ENCODE measurements around the gene IRAK1.

IRAK1 gene

GRCh38 chrX:154021131-154021611, 1.5 kb upstream of the IRAK1 start (continued):
- TF ChIP-seq HIC1 (tag by site-specific recombination; IDR thresholded peaks at IDR 0.05) (0 out of 2 replicates have a peak, but pooled peaks have one; percentile 22), REPIN1 (tag by site-specific recombination; IDR thresholded peaks at IDR 0.05; ENCODE audit: low read depth) (no peak), ZNF596 (tag by site-specific recombination; IDR thresholded peaks at IDR 0.05) (no peak), PRDM1 (tag by site-specific recombination; IDR thresholded peaks at IDR 0.05) (0 out of 2 replicates have a peak, but pooled peaks have one; percentile 30), PBX3 (CRISPR knock-in tag; IDR thresholded peaks at IDR 0.05) (0 out of 2 replicates have a peak, but pooled peaks have one; percentile 10), ELK4 (IDR thresholded peaks at IDR 0.05; ENCODE audit: borderline replicate concordance, low read depth, low read length) (no peak), ZBTB20 (tag by site-specific recombination; IDR thresholded peaks at IDR 0.05) (peak; percentile 64), ZNF560 (tag by site-specific recombination; IDR thresholded peaks at IDR 0.05; ENCODE audit: borderline replicate concordance) (no peak), ZFP69B (tag by site-specific recombination; IDR thresholded peaks at IDR 0.05) (no peak), ZNF658 (tag by site-specific recombination; IDR thresholded peaks at IDR 0.05) (no peak), PATZ1 (tag by site-specific recombination; IDR thresholded peaks at IDR 0.05) (peak; percentile 68), GLIS2 (tag by site-specific recombination; IDR thresholded peaks at IDR 0.05) (peak; percentile 95), ZIC2 (tag by site-specific recombination; IDR thresholded peaks at IDR 0.05) (peak; percentile 16; the same call in 1 of the 2 replicates), CTCF (tag by site-specific recombination; IDR thresholded peaks at IDR 0.05) (peak; percentile 58), ZNF311 (tag by site-specific recombination; IDR thresholded peaks at IDR 0.05; ENCODE audit: borderline replicate concordance) (no peak), ZNF335 (tag by site-specific recombination; conservative IDR thresholded peaks at IDR 0.05) (peak; percentile 7; the same call in 1 of the 2 replicates), ZNF223 (tag by site-specific recombination; IDR thresholded peaks at IDR 0.05) (no peak), GLIS1 (tag by site-specific recombination; IDR thresholded peaks at IDR 0.05) (peak; percentile 35; the same call in 1 of the 2 replicates), ZNF221 (tag by site-specific recombination; IDR thresholded peaks at IDR 0.05; ENCODE audit: borderline replicate concordance) (no peak), RBAK (tag by site-specific recombination; IDR thresholded peaks at IDR 0.05) (no peak), PRDM4 (tag by site-specific recombination; IDR thresholded peaks at IDR 0.05) (no peak), ZNF280D (tag by site-specific recombination; IDR thresholded peaks at IDR 0.05) (no peak)
